ENCODE data around the gene EXOG.

The EXOG gene

GRCh38 chr3:38491215-38491614 lies 4.9 kb upstream of the EXOG start:
- Histone ChIP-seq H3K4me1 (ENCODE audit: control insufficient read depth in 1 of 2, insufficient read depth in 2 of 2, low read length in 2 of 2) (no peaks in the 10 kb centered on the region), H4K12ac (ENCODE audit: low read depth, low read length) (no peak overlapping the region), H3K36me3 (ENCODE audit: control insufficient read depth in 1 of 2, insufficient read depth in 2 of 2, low read length in 2 of 2) (peaks cover 0 to 7% of the 10 kb centered on the region in 2 experiments), H3K27ac (ENCODE audit: low read depth, low read length) (no peak overlapping the region), H4K8ac (ENCODE audit: low read depth, low read length) (no peak overlapping the region), H3K9me3 (ENCODE audit: insufficient read depth, low read depth, low read length) (no peaks in the 10 kb centered on the region), H3K4me2 (ENCODE audit: low read length) (no peak overlapping the region), H3K14ac (ENCODE audit: low read length) (no peak overlapping the region), H2BK12ac (ENCODE audit: low read length) (no peak overlapping the region), H3K4ac (ENCODE audit: low read depth, low read length) (no peak overlapping the region), H2AFZ (ENCODE audit: insufficient read depth, low read length, poor library complexity) (no peak overlapping the region), H2BK5ac (ENCODE audit: low read depth, low read length, poor library complexity) (no peak overlapping the region), H4K91ac (ENCODE audit: low read depth, low read length) (no peak overlapping the region), H3K79me2 (ENCODE audit: control insufficient read depth, insufficient read depth, low read length, poor library complexity) (no peaks in the 10 kb centered on the region), H3K79me1 (ENCODE audit: low read length) (peaks cover under 1% of the 10 kb centered on the region), H3K27me3 (ENCODE audit: insufficient read depth, low read length) (no peaks in the 10 kb centered on the region), H3K23ac (ENCODE audit: low read length) (no peak overlapping the region), H3K4me3 (ENCODE audit: low read depth, low read length) (no peak overlapping the region), H3K9ac (ENCODE audit: low read length) (no peak overlapping the region), H3K18ac (ENCODE audit: low read length) (no peak overlapping the region), H2AK5ac (ENCODE audit: low read length) (no peak overlapping the region), H2BK120ac (ENCODE audit: insufficient read depth, low read length, poor library complexity) (no peak overlapping the region)
- DNase-seq = no peak
- no CpG with 5 or more reads among the region's 6 CpGs for WGBS (ENCODE audit: extremely low coverage, insufficient coverage, insufficient read length)

- Histone ChIP-seq H3K27me3 (ENCODE audit: insufficient read depth, low read length) (no peaks in the 10 kb centered on the region), H3K18ac (ENCODE audit: low read length) (no peak overlapping the region), H2BK120ac (ENCODE audit: insufficient read depth, low read length, poor library complexity) (no peak overlapping the region), H3K79me2 (ENCODE audit: control insufficient read depth, insufficient read depth, low read length, poor library complexity) (peaks cover 2% of the 10 kb centered on the region), H2BK5ac (ENCODE audit: low read depth, low read length, poor library complexity) (no peak overlapping the region), H3K14ac (ENCODE audit: low read length) (no peak overlapping the region), H3K36me3 (ENCODE audit: control insufficient read depth in 1 of 2, insufficient read depth in 2 of 2, low read length in 2 of 2) (peaks cover 0 to 5% of the 10 kb centered on the region in 2 experiments), H4K12ac (ENCODE audit: low read depth, low read length) (no peak overlapping the region), H2AK5ac (ENCODE audit: low read length) (no peak overlapping the region), H3K79me1 (ENCODE audit: low read length) (peaks cover 5% of the 10 kb centered on the region), H3K27ac (ENCODE audit: low read depth, low read length) (no peak overlapping the region), H3K9ac (ENCODE audit: low read length) (no peak overlapping the region), H3K4me2 (ENCODE audit: low read length) (no peak overlapping the region), H3K4me1 (ENCODE audit: control insufficient read depth in 1 of 2, insufficient read depth in 2 of 2, low read length in 2 of 2) (no peaks in the 10 kb centered on the region), H3K9me3 (ENCODE audit: insufficient read depth, low read depth, low read length) (no peaks in the 10 kb centered on the region), H3K4ac (ENCODE audit: low read depth, low read length) (no peak overlapping the region), H3K23ac (ENCODE audit: low read length) (no peak overlapping the region), H4K8ac (ENCODE audit: low read depth, low read length) (no peak overlapping the region), H2AFZ (ENCODE audit: insufficient read depth, low read length, poor library complexity) (no peak overlapping the region), H4K91ac (ENCODE audit: low read depth, low read length) (no peak overlapping the region), H2BK12ac (ENCODE audit: low read length) (no peak overlapping the region), H3K4me3 (ENCODE audit: low read depth, low read length) (no peak overlapping the region)
- no peak for DNase-seq
- no CpG with 5 or more reads among the region's 4 CpGs for WGBS (ENCODE audit: extremely low coverage, insufficient coverage, insufficient read length)
Observed at GRCh38 chr3:38493031-38493430, 3.1 kb upstream of the EXOG start.

DNA sequence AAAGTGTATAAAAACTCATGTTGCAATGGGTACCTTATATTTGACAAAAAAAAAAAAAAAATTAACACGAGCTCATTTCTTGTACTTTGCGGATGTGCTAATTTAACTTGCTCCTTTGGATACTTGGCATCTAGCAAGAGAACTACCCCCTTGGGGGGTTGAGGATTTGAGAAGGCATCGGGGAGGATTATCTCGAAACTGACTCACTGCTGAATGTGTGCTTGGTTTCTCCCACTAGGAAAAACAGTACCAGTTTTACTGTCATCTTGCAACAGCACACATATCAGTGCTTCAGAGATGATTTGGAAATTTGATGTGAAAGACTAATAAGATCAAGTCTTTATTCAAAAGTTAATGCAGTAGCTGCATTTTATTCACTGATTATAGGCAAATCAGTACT lies 891 bp downstream of the EXOG start:
- no peaks in the 10 kb centered on the region for H3K4me1 ChIP-seq (ENCODE audit: control insufficient read depth in 1 of 2, insufficient read depth in 2 of 2, low read length in 2 of 2)
- no peak overlapping the region for H2BK5ac ChIP-seq (ENCODE audit: low read depth, low read length, poor library complexity)
- no peaks in the 10 kb centered on the region for H3K36me3 ChIP-seq (ENCODE audit: control insufficient read depth in 1 of 2, insufficient read depth in 2 of 2, low read length in 2 of 2)
- H3K27me3 ChIP-seq (ENCODE audit: insufficient read depth, low read length) = no peaks in the 10 kb centered on the region
- H3K4me2 ChIP-seq (ENCODE audit: low read length) = peak overlapping the region; percentile 49
- H3K4me3 ChIP-seq (ENCODE audit: low read depth, low read length) = no peak overlapping the region
- no peak overlapping the region for H2BK120ac ChIP-seq (ENCODE audit: insufficient read depth, low read length, poor library complexity)
- H3K4ac ChIP-seq (ENCODE audit: low read depth, low read length) = no peak overlapping the region
- no peak overlapping the region for H3K18ac ChIP-seq (ENCODE audit: low read length)
- H3K9ac ChIP-seq (ENCODE audit: low read length) = no peak overlapping the region
- H3K27ac ChIP-seq (ENCODE audit: low read depth, low read length) = no peak overlapping the region
- no peak overlapping the region for H2AK5ac ChIP-seq (ENCODE audit: low read length)
- H2AFZ ChIP-seq (ENCODE audit: insufficient read depth, low read length, poor library complexity) = no peak overlapping the region
- peaks cover 2% of the 10 kb centered on the region for H3K79me2 ChIP-seq (ENCODE audit: control insufficient read depth, insufficient read depth, low read length, poor library complexity)
- no peak overlapping the region for H3K14ac ChIP-seq (ENCODE audit: low read length)
- no peaks in the 10 kb centered on the region for H3K9me3 ChIP-seq (ENCODE audit: insufficient read depth, low read depth, low read length)
- H4K91ac ChIP-seq (ENCODE audit: low read depth, low read length) = no peak overlapping the region
- H2BK12ac ChIP-seq (ENCODE audit: low read length) = no peak overlapping the region
- H4K8ac ChIP-seq (ENCODE audit: low read depth, low read length) = no peak overlapping the region
- no CpG with 5 or more reads among the region's 4 CpGs for WGBS (ENCODE audit: extremely low coverage, insufficient coverage, insufficient read length)
- no peak for DNase-seq
- no peak overlapping the region for H4K12ac ChIP-seq (ENCODE audit: low read depth, low read length)
- H3K23ac ChIP-seq (ENCODE audit: low read length) = no peak overlapping the region
- H3K79me1 ChIP-seq (ENCODE audit: low read length) = peaks cover 6% of the 10 kb centered on the region

DNA sequence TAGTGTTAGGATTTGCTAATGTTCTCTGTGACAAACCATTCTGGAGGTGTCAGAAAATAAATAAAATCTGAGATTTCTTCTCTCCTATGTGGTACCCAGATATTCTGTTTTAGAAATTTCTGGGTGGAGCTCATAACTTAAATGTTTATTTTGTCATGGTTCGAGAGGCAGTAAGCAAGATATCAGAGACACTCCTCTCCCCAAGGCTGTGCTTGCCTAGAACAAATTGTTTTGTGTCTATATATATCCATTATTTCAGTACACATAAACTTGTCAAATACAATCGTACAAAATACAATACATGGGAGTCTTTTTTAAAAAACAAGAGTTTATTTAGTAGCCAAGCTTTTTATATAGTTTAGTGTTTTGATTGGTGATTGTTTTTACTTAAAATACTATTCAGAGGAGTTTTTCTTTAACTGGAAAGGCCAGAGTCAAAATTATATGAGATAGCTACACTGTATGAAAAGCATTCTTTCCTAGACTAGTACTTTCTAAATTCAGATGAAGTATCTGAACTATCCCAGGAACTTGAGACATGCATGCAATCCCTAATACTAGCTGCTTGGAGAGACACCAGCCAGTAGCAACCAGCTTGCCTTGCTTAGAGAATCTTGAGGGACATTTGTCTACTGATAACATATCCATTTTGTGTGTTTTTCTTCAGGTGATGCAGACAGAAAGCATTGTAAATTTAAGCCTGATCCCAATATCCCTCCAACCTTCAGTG lies 4.7 kb downstream of the EXOG start:
- H3K36me3 ChIP-seq (ENCODE audit: control insufficient read depth in 1 of 2, insufficient read depth in 2 of 2, low read length in 2 of 2) = peaks cover 0 to 3% of the 10 kb centered on the region in 2 experiments

More for the DNA sequence above, 4.7 kb downstream of the EXOG start:
- Histone ChIP-seq H4K8ac (ENCODE audit: low read depth, low read length) (no peak overlapping the region), H2BK5ac (ENCODE audit: low read depth, low read length, poor library complexity) (no peak overlapping the region), H3K9ac (ENCODE audit: low read length) (no peak overlapping the region), H3K4me3 (ENCODE audit: low read depth, low read length) (no peak overlapping the region), H3K14ac (ENCODE audit: low read length) (no peak overlapping the region), H4K91ac (ENCODE audit: low read depth, low read length) (no peak overlapping the region), H3K4ac (ENCODE audit: low read depth, low read length) (no peak overlapping the region), H3K27ac (ENCODE audit: low read depth, low read length) (no peak overlapping the region), H3K18ac (ENCODE audit: low read length) (no peak overlapping the region), H3K79me1 (ENCODE audit: low read length) (peaks cover 6% of the 10 kb centered on the region), H3K23ac (ENCODE audit: low read length) (no peak overlapping the region), H2BK120ac (ENCODE audit: insufficient read depth, low read length, poor library complexity) (no peak overlapping the region), H3K9me3 (ENCODE audit: insufficient read depth, low read depth, low read length) (no peaks in the 10 kb centered on the region), H3K4me2 (ENCODE audit: low read length) (no peak overlapping the region), H3K79me2 (ENCODE audit: control insufficient read depth, insufficient read depth, low read length, poor library complexity) (peaks cover 2% of the 10 kb centered on the region), H2AK5ac (ENCODE audit: low read length) (no peak overlapping the region), H3K4me1 (ENCODE audit: control insufficient read depth in 1 of 2, insufficient read depth in 2 of 2, low read length in 2 of 2) (no peaks in the 10 kb centered on the region), H4K12ac (ENCODE audit: low read depth, low read length) (no peak overlapping the region), H3K27me3 (ENCODE audit: insufficient read depth, low read length) (no peaks in the 10 kb centered on the region), H2BK12ac (ENCODE audit: low read length) (no peak overlapping the region), H2AFZ (ENCODE audit: insufficient read depth, low read length, poor library complexity) (no peak overlapping the region)
- WGBS (ENCODE audit: extremely low coverage, insufficient coverage, insufficient read length) = no CpG with 5 or more reads among the region's 2 CpGs
- peak in 1 of 2 donors; percentile 49 for DNase-seq
